ENCODE data around the gene MDK. TPM values are rescaled to one million over a fixed set of nuclear protein-coding genes. Genes with fewer than 3 reads are reported as not detected.

The MDK gene
- total and polyA plus RNA-seq, 2 donors from 2014 or later, result 26.3 to 38.3 TPM

GRCh38 chr11:46417711-46418110 is 36.2 kb downstream of the MDK start:
- Histone ChIP-seq H3K9ac (ENCODE audit: low read length in 3 of 3) (no peak overlapping the region), H3K4me3 (ENCODE audit: low read length in 3 of 3) (no peak overlapping the region), H3K27me3 (ENCODE audit: control insufficient read depth, insufficient read depth, low read length) (no peaks in the 10 kb centered on the region), H3K9me3 (ENCODE audit: control insufficient read depth in 2 of 3, insufficient read depth in 1 of 3, low read length in 3 of 3) (no peaks in the 10 kb centered on the region), H3K36me3 (ENCODE audit: control insufficient read depth in 2 of 3, insufficient read depth in 3 of 3, low read length in 3 of 3) (peaks cover 2 to 39% (median 26%) of the 10 kb centered on the region in 3 donors), H3K4me1 (ENCODE audit: control insufficient read depth in 2 of 3, insufficient read depth in 2 of 3, low read depth in 1 of 3, low read length in 3 of 3) (no peaks in the 10 kb centered on the region), H3K27ac (ENCODE audit: low read depth in 2 of 2, low read length in 2 of 2) (no peak overlapping the region)
- no peak for FAIRE-seq
- intact Hi-C loops (cut with DNase I), result no loop called here
- DNase-seq, result peak in 1 of 5 donors; percentile 26
- no peak for TF ChIP-seq CTCF (IDR thresholded peaks at IDR 0.05; ENCODE audit: borderline replicate concordance, extremely low read depth, insufficient read depth)

- Histone ChIP-seq H3K27ac (ENCODE audit: low read depth in 2 of 2, low read length in 2 of 2) (no peak overlapping the region), H3K4me3 (ENCODE audit: low read length in 3 of 3) (no peak overlapping the region), H3K36me3 (ENCODE audit: control insufficient read depth in 2 of 3, insufficient read depth in 3 of 3, low read length in 3 of 3) (peaks cover 2 to 37% (median 28%) of the 10 kb centered on the region in 3 donors), H3K9me3 (ENCODE audit: control insufficient read depth in 2 of 3, insufficient read depth in 1 of 3, low read length in 3 of 3) (no peaks in the 10 kb centered on the region), H3K4me1 (ENCODE audit: control insufficient read depth in 2 of 3, insufficient read depth in 2 of 3, low read depth in 1 of 3, low read length in 3 of 3) (no peaks in the 10 kb centered on the region), H3K9ac (ENCODE audit: low read length in 3 of 3) (no peak overlapping the region), H3K27me3 (ENCODE audit: control insufficient read depth, insufficient read depth, low read length) (no peaks in the 10 kb centered on the region)
- intact Hi-C loops (cut with DNase I), result no loop called here
- DNase-seq, result peak in 2 of 5 donors; percentile 7 to 12
- TF ChIP-seq CTCF (IDR thresholded peaks at IDR 0.05; ENCODE audit: borderline replicate concordance, extremely low read depth, insufficient read depth), result no peak
- no peak for FAIRE-seq
Observed at GRCh38 chr11:46418751-46419150, 37.3 kb downstream of the MDK start.

GRCh38 chr11:46420513-46420912 is 39.0 kb downstream of the MDK start:
- no peaks in the 10 kb centered on the region for H3K9me3 ChIP-seq (ENCODE audit: control insufficient read depth in 2 of 3, insufficient read depth in 1 of 3, low read length in 3 of 3)
- H3K4me3 ChIP-seq (ENCODE audit: low read length in 3 of 3), result no peak overlapping the region
- FAIRE-seq (no peak), DNase-seq (no peak)
- peaks cover 2 to 21% (median 19%) of the 10 kb centered on the region in 3 donors for H3K36me3 ChIP-seq (ENCODE audit: control insufficient read depth in 2 of 3, insufficient read depth in 3 of 3, low read length in 3 of 3)
- intact Hi-C loops (cut with DNase I), result no loop called here
- no peak overlapping the region for H3K9ac ChIP-seq (ENCODE audit: low read length in 3 of 3)
- H3K27me3 ChIP-seq (ENCODE audit: control insufficient read depth, insufficient read depth, low read length), result no peaks in the 10 kb centered on the region
- H3K27ac ChIP-seq (ENCODE audit: low read depth in 2 of 2, low read length in 2 of 2), result no peak overlapping the region
- TF ChIP-seq CTCF (IDR thresholded peaks at IDR 0.05; ENCODE audit: borderline replicate concordance, extremely low read depth, insufficient read depth), result no peak
- H3K4me1 ChIP-seq (ENCODE audit: control insufficient read depth in 2 of 3, insufficient read depth in 2 of 3, low read depth in 1 of 3, low read length in 3 of 3), result no peaks in the 10 kb centered on the region

- DNase-seq (no peak), FAIRE-seq (no peak)
- intact Hi-C loops (cut with DNase I), result no loop called here
Observed at GRCh38 chr11:46421257-46421880, 39.9 kb downstream of the MDK start.

More at GRCh38 chr11:46421257-46421880, 39.9 kb downstream of the MDK start:
- no peak for TF ChIP-seq CTCF (IDR thresholded peaks at IDR 0.05; ENCODE audit: borderline replicate concordance, extremely low read depth, insufficient read depth)
- no peaks in the 10 kb centered on the region for H3K4me1 ChIP-seq (ENCODE audit: control insufficient read depth in 2 of 3, insufficient read depth in 2 of 3, low read depth in 1 of 3, low read length in 3 of 3)
- no peak overlapping the region for H3K9ac ChIP-seq (ENCODE audit: low read length in 3 of 3)
- no peaks in the 10 kb centered on the region for H3K9me3 ChIP-seq (ENCODE audit: control insufficient read depth in 2 of 3, insufficient read depth in 1 of 3, low read length in 3 of 3)
- no peak overlapping the region for H3K4me3 ChIP-seq (ENCODE audit: low read length in 3 of 3)
- no peaks in the 10 kb centered on the region for H3K27me3 ChIP-seq (ENCODE audit: control insufficient read depth, insufficient read depth, low read length)
- no peak overlapping the region for H3K27ac ChIP-seq (ENCODE audit: low read depth in 2 of 2, low read length in 2 of 2)
- peaks cover 0 to 14% (median 13%) of the 10 kb centered on the region in 3 donors for H3K36me3 ChIP-seq (ENCODE audit: control insufficient read depth in 2 of 3, insufficient read depth in 3 of 3, low read length in 3 of 3)

All from kidney (tissue), 14 donors.